ENCODE results near the gene DNAJC5G.

- TF ChIP-seq JUNB (CRISPR knock-in tag; conservative IDR thresholded peaks at IDR 0.05) (no peak), CHD2 (IDR thresholded peaks at IDR 0.05; ENCODE audit: low read depth, low read length) (no peak), HNRNPUL1 (IDR thresholded peaks at IDR 0.05; ENCODE audit: low read length) (no peak), SMC3 (conservative IDR thresholded peaks at IDR 0.05; ENCODE audit: insufficient read depth, low read depth, low read length) (no peak), PREB (CRISPR knock-in tag; IDR thresholded peaks at IDR 0.05) (no peak), EGR1 (conservative IDR thresholded peaks at IDR 0.05) (no peak), RCOR1 (IDR thresholded peaks at IDR 0.05; ENCODE audit: borderline replicate concordance in 1 of 2, low read depth in 2 of 2, low read length in 2 of 2) (no peak), OTX1 (CRISPR knock-in tag; IDR thresholded peaks at IDR 0.05) (no peak), NR2C2 (CRISPR knock-in tag; IDR thresholded peaks at IDR 0.05) (no peak), NR2C2 (tag; IDR thresholded peaks at IDR 0.05) (no peak), USF1 (CRISPR knock-in tag; IDR thresholded peaks at IDR 0.05) (no peak), LCOR (CRISPR knock-in tag; IDR thresholded peaks at IDR 0.05) (no peak), CBX2 (IDR thresholded peaks at IDR 0.05; ENCODE audit: insufficient read depth, low read length, poor library complexity, severe bottlenecking) (no peak), POLR2AphosphoS5 (IDR thresholded peaks at IDR 0.05; ENCODE audit: control insufficient read depth, insufficient read depth, low read depth, low read length) (no peak)
- TF ChIP-seq, protein P1, sequence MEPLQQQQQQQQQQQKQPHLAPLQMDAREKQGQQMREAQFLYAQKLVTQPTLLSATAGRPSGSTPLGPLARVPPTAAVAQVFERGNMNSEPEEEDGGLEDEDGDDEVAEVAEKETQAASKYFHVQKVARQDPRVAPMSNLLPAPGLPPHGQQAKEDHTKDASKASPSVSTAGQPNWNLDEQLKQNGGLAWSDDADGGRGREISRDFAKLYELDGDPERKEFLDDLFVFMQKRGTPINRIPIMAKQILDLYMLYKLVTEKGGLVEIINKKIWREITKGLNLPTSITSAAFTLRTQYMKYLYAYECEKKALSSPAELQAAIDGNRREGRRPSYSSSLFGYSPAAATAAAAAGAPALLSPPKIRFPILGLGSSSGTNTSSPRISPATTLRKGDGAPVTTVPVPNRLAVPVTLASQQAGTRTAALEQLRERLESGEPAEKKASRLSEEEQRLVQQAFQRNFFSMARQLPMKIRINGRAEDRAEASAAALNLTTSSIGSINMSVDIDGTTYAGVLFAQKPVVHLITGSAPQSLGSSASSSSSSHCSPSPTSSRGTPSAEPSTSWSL (CRISPR knock-in tag; IDR thresholded peaks at IDR 0.05; ENCODE audit: borderline replicate concordance), result no peak
Measured at GRCh38 chr2:27264753-27265535, 10.3 kb upstream of the DNAJC5G start.

Data from K562 (cell line).